Astrocyte (in vitro differentiated cells and primary cell): ENCODE measurements around the gene WNT7B. TPM values are rescaled to one million over a fixed set of nuclear protein-coding genes. Genes with fewer than 3 reads are reported as not detected.

Source experiments
- DNase-seq: peaks from one replicate; pipeline ENCODE4 v3.0.0-alpha.2; 2010; ENCODE audit warnings: low read depth
- FAIRE-seq: peaks from 2 replicates; lab custom pipeline; 2011; peaks lifted over from hg19 to GRCh38; lab: Jason Lieb, UNC
- H2AFZ ChIP-seq: 2 replicates; pipeline ENCODE4 v1.6.0; 2012; ENCODE audit warnings: low read depth, low read length, inconsistent platforms
- H3K27ac ChIP-seq: 2 replicates; pipeline ENCODE4 v1.5.1; 2011; ENCODE audit warnings: low read depth, low read length, inconsistent platforms
- H3K27me3 ChIP-seq: 2 replicates; pipeline ENCODE4 v1.6.0; 2011; ENCODE audit warnings: low read length, inconsistent platforms; ENCODE audit not compliant: insufficient read depth
- H3K36me3 ChIP-seq: 2 replicates; pipeline ENCODE4 v1.5.1; 2011; ENCODE audit warnings: low read length, inconsistent platforms; ENCODE audit not compliant: insufficient read depth
- H3K4me1 ChIP-seq: 2 replicates; pipeline ENCODE4 v1.5.1; 2011; ENCODE audit warnings: low read length, inconsistent platforms; ENCODE audit not compliant: insufficient read depth
- H3K4me2 ChIP-seq: 2 replicates; pipeline ENCODE4 v1.6.0; 2012; ENCODE audit warnings: low read length, inconsistent platforms
- H3K4me3 ChIP-seq: 2 replicates; pipeline ENCODE4 v1.5.1; 2011; ENCODE audit warnings: low read depth, mild to moderate bottlenecking, low read length, inconsistent platforms; ENCODE audit not compliant: insufficient read depth
- H3K79me2 ChIP-seq: 2 replicates; pipeline ENCODE4 v1.6.0; 2012; ENCODE audit warnings: mild to moderate bottlenecking, low read length, inconsistent platforms; ENCODE audit not compliant: insufficient read depth
- H3K9ac ChIP-seq: 2 replicates; pipeline ENCODE4 v1.6.0; 2012; ENCODE audit warnings: mild to moderate bottlenecking, low read length, inconsistent platforms
- H3K9me3 ChIP-seq: 2 replicates; pipeline ENCODE4 v1.5.1; 2012; ENCODE audit warnings: low read depth, mild to moderate bottlenecking, low read length, inconsistent platforms; ENCODE audit not compliant: insufficient read depth
- H4K20me1 ChIP-seq: 2 replicates; pipeline ENCODE4 v1.6.0; 2012; ENCODE audit warnings: low read length, inconsistent platforms; ENCODE audit not compliant: insufficient read depth
- H3K27ac Mint-ChIP-seq: one replicate; pipeline ENCODE4 v1.8.0; 2021; ENCODE audit warnings: mild to moderate bottlenecking, mixed read lengths; ENCODE audit not compliant: unreplicated experiment
- H3K27me3 Mint-ChIP-seq: one replicate; pipeline ENCODE4 v1.8.0; 2021; ENCODE audit warnings: low read depth, mixed read lengths; ENCODE audit not compliant: unreplicated experiment
- H3K36me3 Mint-ChIP-seq: one replicate; pipeline ENCODE4 v1.8.0; 2021; ENCODE audit warnings: low read depth, mixed read lengths; ENCODE audit not compliant: unreplicated experiment
- H3K4me1 Mint-ChIP-seq: one replicate; pipeline ENCODE4 v1.8.0; 2021; ENCODE audit warnings: low read depth, mixed read lengths; ENCODE audit not compliant: unreplicated experiment
- H3K4me3 Mint-ChIP-seq: one replicate; pipeline ENCODE4 v1.8.0; 2021; ENCODE audit warnings: mild to moderate bottlenecking, moderate library complexity, mixed read lengths; ENCODE audit not compliant: unreplicated experiment
- H3K9me3 Mint-ChIP-seq: one replicate; pipeline ENCODE4 v1.8.0; 2021; ENCODE audit warnings: mild to moderate bottlenecking, mixed read lengths; ENCODE audit not compliant: unreplicated experiment
- EZH2 ChIP-seq: IDR thresholded peaks from 2 replicates; pipeline ENCODE4 v1.6.1; 2012; ENCODE audit warnings: mild to moderate bottlenecking, low read length, inconsistent platforms; ENCODE audit not compliant: insufficient read depth
- total RNA-seq: library from RNA; stranded (reverse); gene quantifications from 2 replicates; pipeline ENCODE4 v1.2.1, GENCODE V29; 2021
- TF ChIP-seq, protein P1 (sequence below): IDR thresholded peaks from 2 replicates; pipeline ENCODE4 v1.5.1; 2011; ENCODE audit warnings: low read depth, mild to moderate bottlenecking, inconsistent platforms, low read length, moderate library complexity; ENCODE audit not compliant: insufficient read depth

The WNT7B gene
- total RNA-seq, 1 donor from 2014 or later: 1.7 TPM

DNA sequence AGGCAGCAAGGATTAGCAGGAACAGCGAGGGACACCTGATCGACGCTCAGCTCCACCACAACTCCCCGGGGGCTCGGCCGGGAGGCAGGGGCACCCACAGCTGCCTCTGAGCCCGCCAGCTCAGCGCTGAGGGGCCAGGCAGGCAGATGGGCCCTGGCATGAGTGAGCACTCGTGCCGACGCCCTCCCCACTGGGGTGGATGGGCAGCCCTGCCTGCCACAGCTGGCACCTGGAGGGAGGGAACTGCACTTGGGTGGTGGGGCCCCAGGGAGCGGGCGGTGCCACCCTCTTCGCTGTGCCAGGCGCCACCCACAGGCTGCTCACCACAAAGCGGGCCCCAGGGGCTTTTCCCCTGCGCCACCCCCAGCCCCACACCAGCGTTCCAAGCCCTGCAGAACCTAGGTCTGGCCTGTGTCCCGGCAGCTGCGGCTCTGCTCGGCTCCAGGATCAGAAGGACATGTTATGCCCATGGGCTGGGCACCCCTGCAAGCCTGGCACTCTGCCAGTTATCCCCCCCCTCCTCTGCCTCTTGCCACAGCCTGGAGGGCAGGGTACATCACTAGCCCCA, 28.8 kb downstream of the WNT7B start:
- peaks cover 4% of the 10 kb centered on the region for H3K4me1 ChIP-seq
- no peak for TF ChIP-seq EZH2
- TF ChIP-seq, protein P1, sequence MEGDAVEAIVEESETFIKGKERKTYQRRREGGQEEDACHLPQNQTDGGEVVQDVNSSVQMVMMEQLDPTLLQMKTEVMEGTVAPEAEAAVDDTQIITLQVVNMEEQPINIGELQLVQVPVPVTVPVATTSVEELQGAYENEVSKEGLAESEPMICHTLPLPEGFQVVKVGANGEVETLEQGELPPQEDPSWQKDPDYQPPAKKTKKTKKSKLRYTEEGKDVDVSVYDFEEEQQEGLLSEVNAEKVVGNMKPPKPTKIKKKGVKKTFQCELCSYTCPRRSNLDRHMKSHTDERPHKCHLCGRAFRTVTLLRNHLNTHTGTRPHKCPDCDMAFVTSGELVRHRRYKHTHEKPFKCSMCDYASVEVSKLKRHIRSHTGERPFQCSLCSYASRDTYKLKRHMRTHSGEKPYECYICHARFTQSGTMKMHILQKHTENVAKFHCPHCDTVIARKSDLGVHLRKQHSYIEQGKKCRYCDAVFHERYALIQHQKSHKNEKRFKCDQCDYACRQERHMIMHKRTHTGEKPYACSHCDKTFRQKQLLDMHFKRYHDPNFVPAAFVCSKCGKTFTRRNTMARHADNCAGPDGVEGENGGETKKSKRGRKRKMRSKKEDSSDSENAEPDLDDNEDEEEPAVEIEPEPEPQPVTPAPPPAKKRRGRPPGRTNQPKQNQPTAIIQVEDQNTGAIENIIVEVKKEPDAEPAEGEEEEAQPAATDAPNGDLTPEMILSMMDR: no peak
- Mint-ChIP-seq H3K4me1 (no peaks in the 10 kb centered on the region), H3K4me3 (no peak overlapping the region), H3K27ac (no peak overlapping the region), H3K9me3 (no peaks in the 10 kb centered on the region), H3K36me3 (peaks cover 2% of the 10 kb centered on the region), H3K27me3 (peaks cover 44% of the 10 kb centered on the region)
- no peaks in the 10 kb centered on the region for H3K36me3 ChIP-seq
- H3K27ac ChIP-seq: no peak overlapping the region
- DNase-seq (no peak), FAIRE-seq (no peak)
- peaks cover 82% of the 10 kb centered on the region for H4K20me1 ChIP-seq
- no peaks in the 10 kb centered on the region for H3K27me3 ChIP-seq
- H2AFZ ChIP-seq: no peak overlapping the region
- no peak overlapping the region for H3K4me2 ChIP-seq
- no peak overlapping the region for H3K4me3 ChIP-seq
- H3K9ac ChIP-seq: no peak overlapping the region
- peaks cover 95% of the 10 kb centered on the region for H3K79me2 ChIP-seq
- H3K9me3 ChIP-seq: no peaks in the 10 kb centered on the region

DNA sequence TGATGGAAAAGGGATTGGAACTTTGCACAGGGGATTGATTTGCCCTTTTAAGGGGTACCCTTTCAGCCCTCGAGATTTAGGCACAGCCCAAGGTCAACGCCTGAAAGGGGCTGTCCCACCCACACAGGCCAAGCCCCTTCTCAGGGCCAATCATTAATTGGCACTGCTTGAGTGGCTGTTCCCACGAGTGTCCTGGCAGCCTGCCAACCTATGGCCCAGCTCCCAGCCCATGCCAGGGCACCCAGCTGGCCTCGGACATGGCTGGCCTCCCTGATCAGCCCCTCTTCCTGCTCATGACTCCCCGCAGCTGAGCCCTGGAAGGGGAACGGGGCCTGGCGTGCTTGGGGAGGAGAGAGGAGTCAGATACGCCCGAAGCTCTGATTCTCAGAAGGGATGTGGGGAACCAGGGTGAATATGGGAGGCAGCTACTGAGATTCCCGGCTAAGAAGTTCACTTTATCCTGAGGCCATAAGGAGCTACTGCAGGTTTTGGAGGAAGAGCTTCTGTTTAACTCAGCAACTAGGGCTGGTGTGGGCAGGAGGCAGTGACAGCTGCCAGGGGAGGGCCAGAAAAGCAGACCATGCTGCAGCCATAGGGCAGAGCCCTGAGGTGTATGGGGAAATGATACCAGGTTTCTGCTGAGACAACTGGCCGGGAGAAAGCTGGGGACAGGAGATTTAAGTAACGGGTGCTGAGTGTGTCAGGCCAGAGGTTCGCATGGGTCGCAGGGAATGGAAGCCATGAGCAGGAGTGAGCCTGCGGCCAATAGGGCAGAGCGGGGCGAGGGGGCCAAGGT, 30.0 kb downstream of the WNT7B start:
- Mint-ChIP-seq H3K27me3 (peaks cover 47% of the 10 kb centered on the region), H3K4me3 (no peak overlapping the region), H3K36me3 (peaks cover 2% of the 10 kb centered on the region), H3K27ac (no peak overlapping the region), H3K4me1 (no peaks in the 10 kb centered on the region), H3K9me3 (no peaks in the 10 kb centered on the region)
- Histone ChIP-seq H3K9me3 (no peaks in the 10 kb centered on the region), H3K79me2 (peaks cover 93% of the 10 kb centered on the region), H3K36me3 (no peaks in the 10 kb centered on the region), H3K9ac (no peak overlapping the region), H2AFZ (no peak overlapping the region), H3K4me1 (no peaks in the 10 kb centered on the region), H4K20me1 (peaks cover 84% of the 10 kb centered on the region), H3K4me3 (no peak overlapping the region), H3K27ac (no peak overlapping the region), H3K4me2 (no peak overlapping the region), H3K27me3 (no peaks in the 10 kb centered on the region)
- no peak for DNase-seq
- FAIRE-seq: no peak
- TF ChIP-seq, protein P1: no peak
- no peak for TF ChIP-seq EZH2
